Skeletal muscle tissue (tissue), 4 donors: Measurements from ENCODE around the gene ASB18. TPM values are rescaled to one million over a fixed set of nuclear protein-coding genes. Genes with fewer than 3 reads are reported as not detected.

Source experiments
- H3K27ac ChIP-seq: one replicate; pipeline ENCODE4 v1.7.0; 2013; ENCODE audit warnings: mild to moderate bottlenecking, low read depth, low read length, inconsistent platforms
- H3K27me3 ChIP-seq, 3 donors: one replicate each; pipeline ENCODE4 v1.7.0; 2013; ENCODE audit warnings: low read length in 3 of 3; ENCODE audit not compliant: control insufficient read depth in 3 of 3, insufficient read depth in 3 of 3
- H3K36me3 ChIP-seq, 3 donors: one replicate each; pipeline ENCODE4 v1.7.0; 2013; ENCODE audit warnings: low read length in 3 of 3; ENCODE audit not compliant: control insufficient read depth in 3 of 3, insufficient read depth in 3 of 3
- H3K4me1 ChIP-seq, 3 donors: one replicate each; pipeline ENCODE4 v1.7.0; 2013; ENCODE audit warnings: low read length in 3 of 3, mild to moderate bottlenecking in 3 of 3; ENCODE audit not compliant: control insufficient read depth in 3 of 3, insufficient read depth in 3 of 3
- H3K4me3 ChIP-seq, 3 donors: one replicate each; pipeline ENCODE4 v1.7.0; 2013; ENCODE audit warnings: low read length in 3 of 3
- H3K9ac ChIP-seq, 3 donors: one replicate each; pipeline ENCODE4 v1.7.0; 2013; ENCODE audit warnings: low read length in 3 of 3, mild to moderate bottlenecking in 3 of 3, moderate library complexity in 2 of 3, low read depth in 1 of 3
- H3K9me3 ChIP-seq, 3 donors: one replicate each; pipeline ENCODE4 v1.7.0; 2013; ENCODE audit warnings: low read length in 3 of 3; ENCODE audit not compliant: control insufficient read depth in 3 of 3
- total RNA-seq: library from RNA; depleted of rRNA; stranded (reverse); fragments of >200 nt; gene quantifications from one replicate; pipeline ENCODE4 v1.2.3, GENCODE V29; 2014
- donor health status: Osteomylitis.

ASB18 gene
- total RNA-seq, 1 donor from 2014 or later, result 3.1 TPM

- no peak overlapping the region for H3K9ac ChIP-seq
- no peaks in the 10 kb centered on the region for H3K36me3 ChIP-seq
- peaks cover 22 to 40% (median 29%) of the 10 kb centered on the region in 3 donors for H3K4me1 ChIP-seq
- peak overlapping the region in 2 of 3 donors; percentile 53 to 58 for H3K4me3 ChIP-seq
- H3K27ac ChIP-seq, result no peak overlapping the region
- peaks cover 90 to 99% (median 97%) of the 10 kb centered on the region in 3 donors for H3K27me3 ChIP-seq
- H3K9me3 ChIP-seq, result no peaks in the 10 kb centered on the region
These were observed 96.7 kb downstream of the ASB18 start for GRCh38 chr2:236167297-236168109.

GRCh38 chr2:236166796-236167296 lies 97.4 kb downstream of the ASB18 start:
- H3K9me3 ChIP-seq, result no peaks in the 10 kb centered on the region
- no peak overlapping the region for H3K4me3 ChIP-seq
- H3K36me3 ChIP-seq, result no peaks in the 10 kb centered on the region
- H3K27ac ChIP-seq, result no peak overlapping the region
- peaks cover 19 to 36% (median 27%) of the 10 kb centered on the region in 3 donors for H3K4me1 ChIP-seq
- peaks cover 91 to 99% (median 97%) of the 10 kb centered on the region in 3 donors for H3K27me3 ChIP-seq
- no peak overlapping the region for H3K9ac ChIP-seq

GRCh38 chr2:236165842-236166795 lies 98.1 kb downstream of the ASB18 start:
- Histone ChIP-seq H3K9ac (no peak overlapping the region), H3K9me3 (no peaks in the 10 kb centered on the region), H3K4me3 (peak overlapping the region in 2 of 3 donors; percentile 49 to 65)

GRCh38 chr2:236164925-236165841 lies 99.0 kb downstream of the ASB18 start:
- Histone ChIP-seq H3K4me1 (peaks cover 19 to 29% (median 23%) of the 10 kb centered on the region in 3 donors), H3K9ac (no peak overlapping the region)

More at GRCh38 chr2:236165842-236166795, 98.1 kb downstream of the ASB18 start:
- peaks cover 19 to 30% (median 23%) of the 10 kb centered on the region in 3 donors for H3K4me1 ChIP-seq
- peaks cover 90 to 99% (median 96%) of the 10 kb centered on the region in 3 donors for H3K27me3 ChIP-seq
- no peak overlapping the region for H3K27ac ChIP-seq
- H3K36me3 ChIP-seq, result no peaks in the 10 kb centered on the region

GRCh38 chr2:236164201-236164924 lies 99.8 kb downstream of the ASB18 start:
- H3K4me1 ChIP-seq, result peaks cover 19 to 26% (median 23%) of the 10 kb centered on the region in 3 donors
- no peaks in the 10 kb centered on the region for H3K9me3 ChIP-seq
- H3K9ac ChIP-seq, result peak overlapping the region in 1 of 3 donors; percentile 45

More at GRCh38 chr2:236164925-236165841, 99.0 kb downstream of the ASB18 start:
- Histone ChIP-seq H3K27ac (no peak overlapping the region), H3K4me3 (peak overlapping the region in 1 of 3 donors; percentile 60), H3K27me3 (peaks cover 87 to 99% (median 94%) of the 10 kb centered on the region in 3 donors), H3K9me3 (no peaks in the 10 kb centered on the region), H3K36me3 (no peaks in the 10 kb centered on the region)

GRCh38 chr2:236163471-236164200 lies 100.6 kb downstream of the ASB18 start:
- peak overlapping the region in 2 of 3 donors; percentile 60 for H3K4me3 ChIP-seq

More at GRCh38 chr2:236164201-236164924, 99.8 kb downstream of the ASB18 start:
- peaks cover 79 to 98% (median 86%) of the 10 kb centered on the region in 3 donors for H3K27me3 ChIP-seq
- H3K4me3 ChIP-seq, result peak overlapping the region in 2 of 3 donors; percentile 60
- H3K36me3 ChIP-seq, result no peaks in the 10 kb centered on the region
- no peak overlapping the region for H3K27ac ChIP-seq

GRCh38 chr2:236162882-236163470 lies 101.2 kb downstream of the ASB18 start:
- no peaks in the 10 kb centered on the region for H3K9me3 ChIP-seq

More at GRCh38 chr2:236163471-236164200, 100.6 kb downstream of the ASB18 start:
- H3K36me3 ChIP-seq, result no peaks in the 10 kb centered on the region
- no peak overlapping the region for H3K9ac ChIP-seq
- H3K27ac ChIP-seq, result no peak overlapping the region
- no peaks in the 10 kb centered on the region for H3K9me3 ChIP-seq
- peaks cover 19 to 23% (median 23%) of the 10 kb centered on the region in 3 donors for H3K4me1 ChIP-seq
- H3K27me3 ChIP-seq, result peaks cover 76 to 97% (median 84%) of the 10 kb centered on the region in 3 donors

More at GRCh38 chr2:236162882-236163470, 101.2 kb downstream of the ASB18 start:
- Histone ChIP-seq H3K4me3 (no peak overlapping the region), H3K27me3 (peaks cover 77 to 92% (median 81%) of the 10 kb centered on the region in 3 donors), H3K4me1 (peaks cover 19 to 23% (median 21%) of the 10 kb centered on the region in 3 donors), H3K27ac (no peak overlapping the region), H3K36me3 (no peaks in the 10 kb centered on the region), H3K9ac (no peak overlapping the region)
